ENCODE results near the gene DCLRE1A. TPM values are rescaled to one million over a fixed set of nuclear protein-coding genes. Genes with fewer than 3 reads are reported as not detected.
A peak's percentile ranks its signal among the peaks of the same experiment; 100 is the strongest.

DCLRE1A gene
- total RNA-seq, 4 donors from 2014 or later, result 1.9 to 4.6 (median 3.8) TPM

DNA sequence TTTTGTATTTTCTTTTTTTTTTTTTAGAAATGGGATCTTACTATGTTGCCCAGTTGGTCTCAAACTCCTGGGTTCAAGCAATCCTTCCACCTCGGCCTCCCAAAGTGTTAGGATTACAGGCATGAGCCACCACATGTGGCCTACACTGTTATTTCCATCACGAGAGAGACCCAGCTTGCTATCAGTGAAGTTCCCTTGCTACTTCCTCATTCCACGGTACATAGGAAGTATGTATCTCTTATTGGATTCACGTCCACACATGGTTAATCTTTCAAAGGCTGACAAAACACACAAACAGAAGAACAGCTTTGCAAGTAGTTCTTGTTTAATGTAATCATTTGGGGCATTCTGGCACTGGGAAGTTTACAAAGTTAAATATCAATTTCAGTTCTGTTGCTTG is 50.9 kb downstream of the DCLRE1A start:
- Histone ChIP-seq H3K4me1 (peaks cover 0 to 4% (median 0%) of the 10 kb centered on the region in 4 donors), H3K27ac (no peak overlapping the region), H3K9me3 (no peaks in the 10 kb centered on the region), H3K36me3 (no peaks in the 10 kb centered on the region), H3K4me3 (no peak overlapping the region), H3K27me3 (no peaks in the 10 kb centered on the region)
- DNase-seq, result no peak
- intact Hi-C loops (cut with DNase I; ENCODE audit: low total_unique reads) (loop anchor here (5.0 kb wide), 1 partner anchor 299 kb away; no protein-coding TSS in a partner anchor), in situ Hi-C loops (cut with MboI; ENCODE audit: low pct_ligation_motif_present in 1 of 4, low pct_unique_long_range_greater_than_20kb in 1 of 4, low sequenced_read_pairs in 3 of 4) (loop anchor here in 1 of 4 donors (25.0 kb wide), 1 partner anchor 309 kb away; no protein-coding TSS in a partner anchor)
- TF ChIP-seq POLR2AphosphoS5 (IDR thresholded peaks at IDR 0.05), result no peak
- TF ChIP-seq POLR2A (IDR thresholded peaks at IDR 0.05), result no peak
- TF ChIP-seq, protein P1, sequence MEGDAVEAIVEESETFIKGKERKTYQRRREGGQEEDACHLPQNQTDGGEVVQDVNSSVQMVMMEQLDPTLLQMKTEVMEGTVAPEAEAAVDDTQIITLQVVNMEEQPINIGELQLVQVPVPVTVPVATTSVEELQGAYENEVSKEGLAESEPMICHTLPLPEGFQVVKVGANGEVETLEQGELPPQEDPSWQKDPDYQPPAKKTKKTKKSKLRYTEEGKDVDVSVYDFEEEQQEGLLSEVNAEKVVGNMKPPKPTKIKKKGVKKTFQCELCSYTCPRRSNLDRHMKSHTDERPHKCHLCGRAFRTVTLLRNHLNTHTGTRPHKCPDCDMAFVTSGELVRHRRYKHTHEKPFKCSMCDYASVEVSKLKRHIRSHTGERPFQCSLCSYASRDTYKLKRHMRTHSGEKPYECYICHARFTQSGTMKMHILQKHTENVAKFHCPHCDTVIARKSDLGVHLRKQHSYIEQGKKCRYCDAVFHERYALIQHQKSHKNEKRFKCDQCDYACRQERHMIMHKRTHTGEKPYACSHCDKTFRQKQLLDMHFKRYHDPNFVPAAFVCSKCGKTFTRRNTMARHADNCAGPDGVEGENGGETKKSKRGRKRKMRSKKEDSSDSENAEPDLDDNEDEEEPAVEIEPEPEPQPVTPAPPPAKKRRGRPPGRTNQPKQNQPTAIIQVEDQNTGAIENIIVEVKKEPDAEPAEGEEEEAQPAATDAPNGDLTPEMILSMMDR (IDR thresholded peaks at IDR 0.05), result no peak
- no peak for TF ChIP-seq EP300 (IDR thresholded peaks at IDR 0.05; ENCODE audit: low read depth)
- 18 to 44% methylated on average over 3 to 4 of the region's 4 CpGs for WGBS, 2 donors (ENCODE audit: low coverage in 1 of 2)

DNA sequence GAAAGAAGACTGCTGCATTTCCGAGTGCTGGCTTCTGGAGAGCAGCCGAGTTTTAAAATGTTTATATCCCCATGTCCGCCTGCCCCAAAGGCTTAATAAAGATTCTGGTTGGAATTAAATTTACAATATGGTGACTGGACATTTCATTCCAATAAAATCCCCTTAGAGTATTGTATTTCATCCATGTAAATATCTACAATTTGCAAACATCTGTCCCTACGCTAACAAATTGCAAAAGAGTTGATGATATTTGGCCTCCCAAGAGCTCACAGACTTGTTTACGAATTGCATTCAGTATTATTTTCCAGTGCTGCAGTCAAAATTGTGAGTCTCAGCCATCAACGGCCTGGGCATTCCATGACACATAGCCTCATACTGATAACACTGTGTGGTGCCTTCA is 52.3 kb downstream of the DCLRE1A start:
- intact Hi-C loops (cut with DNase I; ENCODE audit: low total_unique reads) (loop anchor here (5.0 kb wide), 1 partner anchor 301 kb away; no protein-coding TSS in a partner anchor), in situ Hi-C loops (cut with MboI; ENCODE audit: low pct_ligation_motif_present in 1 of 4, low pct_unique_long_range_greater_than_20kb in 1 of 4, low sequenced_read_pairs in 3 of 4) (loop anchor here in 1 of 4 donors (25.0 kb wide), 1 partner anchor 311 kb away; no protein-coding TSS in a partner anchor)
- H3K9me3 ChIP-seq, result no peaks in the 10 kb centered on the region
- H3K4me1 ChIP-seq, result peaks cover 0 to 4% (median 0%) of the 10 kb centered on the region in 4 donors
- no peaks in the 10 kb centered on the region for H3K27me3 ChIP-seq
- 50 to 69% methylated on average over 6 of the region's 6 CpGs for WGBS, 2 donors (ENCODE audit: low coverage in 1 of 2)
- H3K27ac ChIP-seq, result peak overlapping the region in 1 of 4 donors; percentile 21
- H3K4me3 ChIP-seq, result no peak overlapping the region
- TF ChIP-seq POLR2AphosphoS5 (IDR thresholded peaks at IDR 0.05) (no peak), POLR2A (IDR thresholded peaks at IDR 0.05) (no peak), EP300 (IDR thresholded peaks at IDR 0.05; ENCODE audit: low read depth) (no peak)
- TF ChIP-seq, protein P1 (IDR thresholded peaks at IDR 0.05), result no peak
- DNase-seq, result no peak
- H3K36me3 ChIP-seq, result no peaks in the 10 kb centered on the region

DNA sequence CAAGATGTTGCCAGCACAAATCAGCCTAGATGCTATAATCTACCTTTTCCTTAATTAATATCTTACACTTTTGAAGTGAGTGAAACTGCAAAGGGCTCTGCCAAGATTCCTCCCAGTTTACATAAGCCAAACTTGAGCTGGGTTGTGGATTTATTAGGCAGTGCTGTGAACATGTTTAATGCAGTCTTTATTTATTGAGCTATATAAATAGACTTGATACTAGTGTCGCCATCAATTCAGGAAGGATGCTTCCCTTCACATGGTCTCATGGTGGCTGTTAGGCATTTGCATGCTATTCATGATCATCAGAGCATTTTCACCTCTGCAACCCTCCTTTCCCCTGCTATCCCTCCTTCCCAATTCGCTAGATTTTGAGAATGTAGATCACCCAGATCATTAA is 62.2 kb downstream of the DCLRE1A start:
- intact Hi-C loops (cut with DNase I; ENCODE audit: low total_unique reads), result no loop called here
- in situ Hi-C loops (cut with MboI; ENCODE audit: low pct_ligation_motif_present in 1 of 4, low pct_unique_long_range_greater_than_20kb in 1 of 4, low sequenced_read_pairs in 3 of 4), result no loop called here
- Histone ChIP-seq H3K27ac (no peak overlapping the region), H3K36me3 (no peaks in the 10 kb centered on the region), H3K4me3 (no peak overlapping the region), H3K9me3 (no peaks in the 10 kb centered on the region), H3K4me1 (peaks cover 0 to 12% (median 10%) of the 10 kb centered on the region in 4 donors), H3K27me3 (no peaks in the 10 kb centered on the region)
- no peak for TF ChIP-seq POLR2AphosphoS5 (IDR thresholded peaks at IDR 0.05)
- TF ChIP-seq, protein P1 (IDR thresholded peaks at IDR 0.05), result no peak
- TF ChIP-seq EP300 (IDR thresholded peaks at IDR 0.05; ENCODE audit: low read depth), result no peak
- no peak for TF ChIP-seq POLR2A (IDR thresholded peaks at IDR 0.05)
- no peak for DNase-seq
- 53 to 80% methylated on average over 1 to 2 of the region's 2 CpGs for WGBS, 2 donors (ENCODE audit: low coverage in 1 of 2)

DNA sequence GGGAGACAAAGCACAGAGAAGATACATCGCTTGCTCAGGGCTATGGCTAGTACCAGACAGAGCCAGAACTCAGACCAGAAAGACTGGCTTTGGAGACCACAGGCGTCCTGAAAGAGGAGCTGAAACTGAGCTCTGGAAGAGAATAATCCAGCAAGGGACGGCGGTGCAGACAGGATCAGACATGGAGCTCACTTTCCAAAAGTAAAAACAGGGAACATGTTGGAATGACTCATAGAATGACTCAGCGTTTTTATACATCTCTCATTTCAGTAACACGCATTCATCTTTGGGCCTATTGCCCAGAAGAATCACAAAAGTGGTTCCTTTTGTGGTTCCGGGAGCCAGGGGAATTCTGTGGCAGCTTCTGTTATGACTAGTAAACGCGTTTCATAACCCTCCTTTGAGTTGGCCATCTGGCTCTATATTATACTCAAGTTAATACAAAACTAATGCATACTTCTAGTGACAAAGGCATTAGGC is 65.2 kb downstream of the DCLRE1A start:
- intact Hi-C loops (cut with DNase I; ENCODE audit: low total_unique reads), result no loop called here
- in situ Hi-C loops (cut with MboI; ENCODE audit: low pct_ligation_motif_present in 1 of 4, low pct_unique_long_range_greater_than_20kb in 1 of 4, low sequenced_read_pairs in 3 of 4), result no loop called here
- peak in 1 of 3 donors; percentile 41 for TF ChIP-seq POLR2AphosphoS5 (IDR thresholded peaks at IDR 0.05)
- TF ChIP-seq, protein P1 (IDR thresholded peaks at IDR 0.05), result no peak
- no peak for TF ChIP-seq POLR2A (IDR thresholded peaks at IDR 0.05)
- no peak for TF ChIP-seq EP300 (IDR thresholded peaks at IDR 0.05; ENCODE audit: low read depth)
- H3K4me1 ChIP-seq, result peaks cover 0 to 12% (median 10%) of the 10 kb centered on the region in 4 donors
- no peak overlapping the region for H3K4me3 ChIP-seq
- H3K27ac ChIP-seq, result peak overlapping the region; percentile 36 to 66 (median 39)
- no peaks in the 10 kb centered on the region for H3K36me3 ChIP-seq
- H3K9me3 ChIP-seq, result no peaks in the 10 kb centered on the region
- 36% methylated on average over 9 of the region's 9 CpGs; no CpG with 5 or more reads in 1 of the 2 donors for WGBS, 2 donors (ENCODE audit: low coverage in 1 of 2)
- no peak for DNase-seq
- no peaks in the 10 kb centered on the region for H3K27me3 ChIP-seq

Small RNA genes within 50 kb of the gene (small RNA-seq; reads per million reads assigned to genes)
- 0 reads per million in 4 donors for gene RF00560

Other genes with a start within 250 kb of the DCLRE1A start
- 10 to 100 TPM in 1 of 4 donors, 1 to 10 TPM in 1, under 1 TPM in 1, not detected in 1; 0.16 to 12.3 (median 1.1) TPM for gene NRAP, start 190.0 kb downstream of the DCLRE1A start, total RNA-seq
- gene CASP7, start 174.2 kb downstream of the DCLRE1A start, total RNA-seq, result 100 to 1,000 TPM in 2 of 4 donors, 10 to 100 TPM in 2; 34.0 to 233 (median 101) TPM
- gene PLEKHS1, start 102.4 kb downstream of the DCLRE1A start, total RNA-seq, result 10 to 100 TPM in 2 of 4 donors, 1 to 10 TPM in 1, under 1 TPM in 1; 0.60 to 12.0 (median 5.8) TPM
- gene NHLRC2, start 579 bp upstream of the DCLRE1A start, total RNA-seq, result 100 to 1,000 TPM in 1 of 4 donors, 10 to 100 TPM in 3; 18.3 to 140 (median 45.8) TPM
- 1 to 10 TPM in 3 of 4 donors, not detected in 1; 1.2 to 1.9 (median 1.4) TPM for gene ADRB1, start 189.8 kb upstream of the DCLRE1A start, total RNA-seq